Measurements from ENCODE around the gene MCTP1. TPM values are rescaled to one million over a fixed set of nuclear protein-coding genes. Genes with fewer than 3 reads are reported as not detected.

MCTP1 gene
- polyA plus RNA-seq, 1 donor (not counting 4 experiments of a cell fraction or from before 2014, with no cell fraction given) = 4.9 TPM

DNA sequence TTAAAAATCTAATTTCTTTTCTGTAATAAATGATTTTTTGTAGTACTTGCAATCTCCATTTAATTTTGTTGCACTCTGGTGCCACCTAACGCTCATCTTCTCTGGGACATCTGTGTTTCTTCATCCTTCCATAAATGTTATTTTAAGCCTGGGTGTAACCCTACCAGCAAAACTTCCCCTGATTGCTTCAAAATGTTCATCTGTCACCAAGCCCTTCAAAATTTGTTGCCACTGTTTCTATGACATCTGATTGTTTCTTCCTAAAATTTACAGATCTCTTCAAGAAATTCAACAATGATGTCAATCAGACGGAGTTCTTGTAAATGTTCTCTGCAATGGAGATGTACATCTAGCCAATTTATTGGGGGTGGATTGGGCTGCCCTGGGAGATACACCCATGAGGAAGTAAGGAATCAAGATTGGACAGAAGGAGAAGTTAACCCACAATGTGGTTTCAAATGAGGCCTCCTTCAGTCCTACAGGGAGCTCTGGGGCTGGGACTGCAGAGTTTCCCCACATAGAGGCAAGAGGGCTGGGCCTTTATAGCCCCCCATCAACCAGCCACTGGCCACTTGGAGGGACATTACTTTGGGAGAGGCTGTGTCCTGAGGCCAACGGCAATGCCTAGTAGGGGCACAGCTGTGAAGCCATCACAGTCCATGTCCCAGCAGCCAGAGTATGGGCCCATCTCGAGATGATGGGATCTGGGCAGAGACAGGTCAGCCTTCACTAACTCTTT is 23.3 kb downstream of the MCTP1 start:
- Histone ChIP-seq H3K9me1 (ENCODE audit: control insufficient read depth, extremely low read depth, insufficient read depth, low read length) (no peaks in the 10 kb centered on the region), H3K4me3 (ENCODE audit: control insufficient read depth in 2 of 3, extremely low read depth in 1 of 3, insufficient read depth in 2 of 3, low read depth in 1 of 3, low read length in 3 of 3) (no peak overlapping the region), H3K27ac (ENCODE audit: control insufficient read depth, insufficient read depth, low read length) (no peak overlapping the region), H3K4me2 (ENCODE audit: control insufficient read depth, extremely low read depth, insufficient read depth, low read depth, low read length) (no peak overlapping the region), H3K79me2 (ENCODE audit: control insufficient read depth, insufficient read depth, low read length) (no peaks in the 10 kb centered on the region), H3K4me1 (ENCODE audit: control insufficient read depth, extremely low read depth, insufficient read depth, low read length) (no peaks in the 10 kb centered on the region), H3K9ac (ENCODE audit: control insufficient read depth, extremely low read depth, insufficient read depth, low read length) (no peak overlapping the region), H3K36me3 (ENCODE audit: control insufficient read depth in 2 of 2, extremely low read depth in 1 of 2, insufficient read depth in 2 of 2, low read length in 2 of 2) (no peaks in the 10 kb centered on the region), H4K20me1 (ENCODE audit: control insufficient read depth, extremely low read depth, insufficient read depth, low read length) (no peaks in the 10 kb centered on the region), H2AFZ (ENCODE audit: control insufficient read depth, low read length) (no peak overlapping the region), H3K9me3 (ENCODE audit: control insufficient read depth, low read depth, low read length) (no peaks in the 10 kb centered on the region), H3K27me3 (ENCODE audit: control insufficient read depth, extremely low read depth, insufficient read depth, low read length) (no peaks in the 10 kb centered on the region)
- DNase-seq (ENCODE audit: low read depth, low spot score) (no peak), FAIRE-seq (no peak)
- TF ChIP-seq EZH2 (IDR thresholded peaks at IDR 0.05; ENCODE audit: low read length) (no peak), CTCF (optimal IDR thresholded peaks at IDR 0.05 in 1 of 3, IDR thresholded peaks at IDR 0.05 in 1 of 3, conservative IDR thresholded peaks at IDR 0.05 in 1 of 3; ENCODE audit: extremely low read depth in 1 of 3, insufficient read depth in 2 of 3, low read length in 3 of 3) (peak; percentile 12 to 38 (median 38))
- dilution Hi-C loops (cut with MboI; ENCODE audit: extremely low pct_ligation_motif_present, low sequenced_read_pairs) = loop anchor here (25.0 kb wide), 1 partner anchor 299 kb away; no protein-coding TSS in a partner anchor

- DNase-seq (ENCODE audit: low read depth, low spot score) = no peak
- TF ChIP-seq EZH2 (IDR thresholded peaks at IDR 0.05; ENCODE audit: low read length) (no peak), CTCF (optimal IDR thresholded peaks at IDR 0.05 in 1 of 3, IDR thresholded peaks at IDR 0.05 in 1 of 3, conservative IDR thresholded peaks at IDR 0.05 in 1 of 3; ENCODE audit: extremely low read depth in 1 of 3, insufficient read depth in 2 of 3, low read length in 3 of 3) (no peak)
- Histone ChIP-seq H3K79me2 (ENCODE audit: control insufficient read depth, insufficient read depth, low read length) (no peaks in the 10 kb centered on the region), H3K36me3 (ENCODE audit: control insufficient read depth in 2 of 2, extremely low read depth in 1 of 2, insufficient read depth in 2 of 2, low read length in 2 of 2) (no peaks in the 10 kb centered on the region), H3K9me3 (ENCODE audit: control insufficient read depth, low read depth, low read length) (no peaks in the 10 kb centered on the region), H3K9ac (ENCODE audit: control insufficient read depth, extremely low read depth, insufficient read depth, low read length) (no peak overlapping the region), H3K4me1 (ENCODE audit: control insufficient read depth, extremely low read depth, insufficient read depth, low read length) (no peaks in the 10 kb centered on the region), H3K27ac (ENCODE audit: control insufficient read depth, insufficient read depth, low read length) (no peak overlapping the region), H3K4me2 (ENCODE audit: control insufficient read depth, extremely low read depth, insufficient read depth, low read depth, low read length) (no peak overlapping the region), H3K27me3 (ENCODE audit: control insufficient read depth, extremely low read depth, insufficient read depth, low read length) (no peaks in the 10 kb centered on the region), H3K4me3 (ENCODE audit: control insufficient read depth in 2 of 3, extremely low read depth in 1 of 3, insufficient read depth in 2 of 3, low read depth in 1 of 3, low read length in 3 of 3) (no peak overlapping the region), H4K20me1 (ENCODE audit: control insufficient read depth, extremely low read depth, insufficient read depth, low read length) (no peaks in the 10 kb centered on the region), H3K9me1 (ENCODE audit: control insufficient read depth, extremely low read depth, insufficient read depth, low read length) (no peaks in the 10 kb centered on the region), H2AFZ (ENCODE audit: control insufficient read depth, low read length) (no peak overlapping the region)
- FAIRE-seq = no peak
- dilution Hi-C loops (cut with MboI; ENCODE audit: extremely low pct_ligation_motif_present, low sequenced_read_pairs) = loop anchor here (25.0 kb wide), 1 partner anchor 295 kb away; no protein-coding TSS in a partner anchor
Measured at GRCh38 chr5:95256991-95257390, 27.9 kb downstream of the MCTP1 start.
